SK-N-SH (cell line): ENCODE results near the gene CTPS1. TPM values are rescaled to one million over a fixed set of nuclear protein-coding genes. Genes with fewer than 3 reads are reported as not detected.

ENCODE experiments used
- CTCF ChIA-PET: fragments of 300-600, 350-600 bp; formaldehyde crosslinking; extraction: SDS; loops from one replicate; lab custom pipeline; 2021; lab: Yijun Ruan, JAX
- POLR2A ChIA-PET: fragments of 350-600 bp; sonication (Branson Sonifier 250); formaldehyde crosslinking; extraction: SDS; loops from one replicate; lab custom pipeline; 2020; ENCODE audit warnings: antibody characterized with exemption, inconsistent platforms; lab: Yijun Ruan, JAX
- DNase-seq: peaks from one replicate; pipeline ENCODE4 v3.0.0; 2012
- H2AFZ ChIP-seq: fragments of 200-600 bp; sonication (generic); 2 replicates; pipeline ENCODE4 v1.8.1; 2016; ENCODE audit warnings: antibody characterized with exemption, mild to moderate bottlenecking, low read depth
- H3F3A ChIP-seq: fragments of 200-600 bp; sonication (generic); replicated peaks from 2 replicates; pipeline ENCODE3; 2016; ENCODE audit warnings: antibody characterized with exemption, mild to moderate bottlenecking; ENCODE audit not compliant: insufficient read depth
- H3K27ac ChIP-seq, 2 experiments: fragments of 200-500 bp in 1 of 2; fragments of 200-600 bp in 1 of 2; sonication (Bioruptor generic) in 1 of 2; sonication (generic), shearing (Covaris generic) in 1 of 2; 2 replicates each; pipeline versions ENCODE4 v1.5.1 to v1.6.1; 2014 to 2016; ENCODE audit warnings: low read depth in 2 of 2, inconsistent platforms in 1 of 2, low read length in 1 of 2, mild to moderate bottlenecking in 1 of 2, mixed read lengths in 1 of 2
- H3K27me3 ChIP-seq: fragments of 200-600 bp; sonication (generic), shearing (Covaris generic); 2 replicates; pipeline ENCODE4 v1.6.1; 2016; ENCODE audit warnings: mixed run types; ENCODE audit not compliant: insufficient read depth
- H3K36me3 ChIP-seq, 2 experiments: fragments of 200-500 bp in 1 of 2; fragments of 200-600 bp in 1 of 2; sonication (Bioruptor generic) in 1 of 2; sonication (generic) in 1 of 2; replicated peaks in 1 of 2; 2 replicates each; pipeline versions ENCODE3 to v1.5.1; 2014 to 2016; ENCODE audit warnings: low read length in 1 of 2, mild to moderate bottlenecking in 1 of 2; ENCODE audit not compliant: insufficient read depth in 2 of 2, control insufficient read depth in 1 of 2
- H3K4me1 ChIP-seq, 2 experiments: fragments of 200-500 bp in 1 of 2; fragments of 200-600 bp in 1 of 2; sonication (Bioruptor generic) in 1 of 2; sonication (generic), shearing (Covaris generic) in 1 of 2; 2 replicates each; pipeline versions ENCODE4 v1.5.1 to v1.6.1; 2014 to 2016; ENCODE audit warnings: low read depth in 1 of 2, low read length in 1 of 2, mixed run types in 1 of 2; ENCODE audit not compliant: insufficient read depth in 2 of 2, control insufficient read depth in 1 of 2
- H3K4me2 ChIP-seq: fragments of 200-600 bp; sonication (generic), shearing (Covaris generic); 2 replicates; pipeline ENCODE4 v1.6.1; 2017; ENCODE audit warnings: mixed run types
- H3K4me3 ChIP-seq, 2 experiments: fragments of 200-500 bp in 1 of 2; fragments of 200-600 bp in 1 of 2; sonication (Bioruptor generic) in 1 of 2; sonication (generic), shearing (Covaris generic) in 1 of 2; 2 replicates each; pipeline versions ENCODE4 v1.5.1 to v1.8.1; 2014 to 2016; ENCODE audit warnings: low read depth in 2 of 2, inconsistent platforms in 1 of 2, low read length in 1 of 2, mild to moderate bottlenecking in 1 of 2, mixed read lengths in 1 of 2, moderate library complexity in 1 of 2
- H3K79me2 ChIP-seq: fragments of 200-600 bp; sonication (generic); 2 replicates; pipeline ENCODE4 v1.8.1; 2017; ENCODE audit warnings: mild to moderate bottlenecking; ENCODE audit not compliant: insufficient read depth
- H3K9ac ChIP-seq: fragments of 200-600 bp; sonication (generic); 2 replicates; pipeline ENCODE4 v1.6.1; 2017; ENCODE audit warnings: mixed run types
- H3K9me2 ChIP-seq: fragments of 200-600 bp; sonication (generic); 2 replicates; pipeline ENCODE4 v1.6.1; 2017; ENCODE audit warnings: mixed run types
- H3K9me3 ChIP-seq: fragments of 200-600 bp; sonication (generic); 2 replicates; pipeline ENCODE4 v1.6.1; 2017; ENCODE audit warnings: mixed run types, mild to moderate bottlenecking, moderate library complexity
- H4K20me1 ChIP-seq: fragments of 200-600 bp; sonication (generic); 2 replicates; pipeline ENCODE4 v1.6.1; 2017; ENCODE audit warnings: mild to moderate bottlenecking, mixed run types; ENCODE audit not compliant: insufficient read depth
- ELF1 ChIP-seq: IDR thresholded peaks from 2 replicates; pipeline ENCODE4 v1.4.0; 2012
- EP300 ChIP-seq, 2 experiments: IDR thresholded peaks; 2 replicates each; pipeline versions ENCODE4 v1.4.0 to v1.6.1; 2012; ENCODE audit warnings: borderline replicate concordance in 1 of 2, low read depth in 1 of 2, low read length in 1 of 2
- GABPA ChIP-seq: IDR thresholded peaks from 2 replicates; pipeline ENCODE4 v1.4.0; 2012; ENCODE audit warnings: low read depth, mild to moderate bottlenecking
- GATA2 ChIP-seq: sonication (generic); formaldehyde crosslinking; IDR thresholded peaks from 2 replicates; pipeline ENCODE4 v1.5.0; 2020; ENCODE audit warnings: mild to moderate bottlenecking, missing genetic modification reagents
- JUND ChIP-seq: IDR thresholded peaks from 2 replicates; pipeline ENCODE4 v1.4.0; 2012
- MXI1 ChIP-seq: IDR thresholded peaks from 2 replicates; pipeline ENCODE4 v1.6.1; 2012; ENCODE audit warnings: mild to moderate bottlenecking, low read depth, low read length, improper control_type of control experiment
- NFIC ChIP-seq: IDR thresholded peaks from 2 replicates; pipeline ENCODE4 v1.4.0; 2012; ENCODE audit warnings: borderline replicate concordance
- RFX5 ChIP-seq: IDR thresholded peaks from 2 replicates; pipeline ENCODE4 v1.6.1; 2012; ENCODE audit warnings: mild to moderate bottlenecking, improper control_type of control experiment, low read length
- RXRA ChIP-seq: IDR thresholded peaks from 2 replicates; pipeline ENCODE4 v1.4.0; 2012; ENCODE audit warnings: low read depth, mild to moderate bottlenecking, borderline replicate concordance
- SMC3 ChIP-seq: IDR thresholded peaks from 2 replicates; pipeline ENCODE4 v1.6.1; 2012; ENCODE audit warnings: low read depth, low read length, improper control_type of control experiment
- TCF12 ChIP-seq: IDR thresholded peaks from 2 replicates; pipeline ENCODE4 v1.4.0; 2012
- TEAD4 ChIP-seq: IDR thresholded peaks from 2 replicates; pipeline ENCODE4 v1.4.0; 2012; ENCODE audit warnings: mild to moderate bottlenecking, borderline replicate concordance; ENCODE audit not compliant: insufficient read depth
- YY1 ChIP-seq: IDR thresholded peaks from 2 replicates; pipeline ENCODE4 v1.4.0; 2012; ENCODE audit warnings: low read depth, mild to moderate bottlenecking
- WGBS: methylation state at CpG from one replicate; pipeline ENCODE4 v1.1.6; 2017; ENCODE audit warnings: low lambda C conversion rate; 5-methylcytosine and 5-hydroxymethylcytosine counted together
- polyA plus RNA-seq, 3 experiments: library from polyadenylated mRNA; depleted of rRNA; stranded (reverse); fragments of >200 nt; gene quantifications; 2 replicates each; pipeline ENCODE4 v1.2.3, GENCODE V29; 2012
- TF ChIP-seq, protein P1 (sequence below): fragments of 200-600 bp; sonication (generic); IDR thresholded peaks from 2 replicates; pipeline ENCODE4 v1.6.1; 2017; ENCODE audit warnings: antibody characterized with exemption, mild to moderate bottlenecking, moderate library complexity
- TF ChIP-seq, protein P2 (sequence below): fragments of 150-350 bp; IDR thresholded peaks from 2 replicates; pipeline ENCODE4 v1.6.1; 2016; ENCODE audit warnings: mild to moderate bottlenecking, low read depth, low read length
- TF ChIP-seq, protein P3 (sequence below): IDR thresholded peaks from 2 replicates; pipeline ENCODE4 v1.4.0; 2012; ENCODE audit warnings: low read depth, borderline replicate concordance
- TF ChIP-seq, protein P4 (sequence below): IDR thresholded peaks from 2 replicates; pipeline ENCODE4 v1.4.0; 2012; ENCODE audit warnings: low read depth, borderline replicate concordance
- TF ChIP-seq, protein P5 (sequence below): IDR thresholded peaks from 2 replicates; pipeline ENCODE4 v1.6.1; 2012; ENCODE audit warnings: mild to moderate bottlenecking, low read depth, low read length, moderate library complexity

The CTPS1 gene
- polyA plus RNA-seq, 1 of the 3 experiments (the other 2 are of a cell fraction): 34.5 TPM

DNA sequence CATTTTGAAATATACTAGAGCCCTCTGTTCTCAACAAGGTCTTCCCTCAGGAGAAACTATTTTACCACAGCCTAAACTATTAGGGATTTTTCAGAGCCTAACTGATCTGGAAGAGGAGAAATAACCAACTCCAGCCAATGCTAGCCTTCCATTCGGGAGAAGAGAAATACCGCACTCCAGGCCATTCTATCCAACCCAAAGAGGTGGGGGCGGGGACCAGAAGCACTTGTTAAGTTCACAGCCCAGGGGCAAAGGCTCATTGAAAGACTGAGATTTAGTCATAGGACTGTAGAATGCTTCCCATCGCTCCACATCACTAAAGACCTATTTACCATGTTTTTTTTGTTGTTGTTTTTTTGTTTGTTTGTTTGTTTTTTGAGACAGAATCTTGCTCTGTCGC lies 77.4 kb downstream of the CTPS1 start:
- no peaks in the 10 kb centered on the region for H3K9me2 ChIP-seq
- H3K27me3 ChIP-seq: no peaks in the 10 kb centered on the region
- ChIA-PET CTCF (interaction anchor here (1.4 kb wide), 1 partner anchor 16 kb away, joined by 3 read pairs; no protein-coding TSS in a partner anchor), POLR2A (no interaction called here)
- H3K4me1 ChIP-seq: no peaks in the 10 kb centered on the region
- H3F3A ChIP-seq: no peaks in the 10 kb centered on the region
- H3K9me3 ChIP-seq: no peaks in the 10 kb centered on the region
- peaks cover 9 to 37% of the 10 kb centered on the region in 2 experiments for H3K36me3 ChIP-seq
- H3K27ac ChIP-seq: no peak overlapping the region
- DNase-seq: no peak
- no peak overlapping the region for H3K4me3 ChIP-seq
- no peaks in the 10 kb centered on the region for H4K20me1 ChIP-seq
- H2AFZ ChIP-seq: no peak overlapping the region
- no peaks in the 10 kb centered on the region for H3K79me2 ChIP-seq
- WGBS: 98% methylated on average over 5 of the region's 5 CpGs
- H3K4me2 ChIP-seq: no peak overlapping the region
- H3K9ac ChIP-seq: no peak overlapping the region
- no peak for TF ChIP-seq SMC3
- no peak for TF ChIP-seq YY1
- TF ChIP-seq, protein P1, sequence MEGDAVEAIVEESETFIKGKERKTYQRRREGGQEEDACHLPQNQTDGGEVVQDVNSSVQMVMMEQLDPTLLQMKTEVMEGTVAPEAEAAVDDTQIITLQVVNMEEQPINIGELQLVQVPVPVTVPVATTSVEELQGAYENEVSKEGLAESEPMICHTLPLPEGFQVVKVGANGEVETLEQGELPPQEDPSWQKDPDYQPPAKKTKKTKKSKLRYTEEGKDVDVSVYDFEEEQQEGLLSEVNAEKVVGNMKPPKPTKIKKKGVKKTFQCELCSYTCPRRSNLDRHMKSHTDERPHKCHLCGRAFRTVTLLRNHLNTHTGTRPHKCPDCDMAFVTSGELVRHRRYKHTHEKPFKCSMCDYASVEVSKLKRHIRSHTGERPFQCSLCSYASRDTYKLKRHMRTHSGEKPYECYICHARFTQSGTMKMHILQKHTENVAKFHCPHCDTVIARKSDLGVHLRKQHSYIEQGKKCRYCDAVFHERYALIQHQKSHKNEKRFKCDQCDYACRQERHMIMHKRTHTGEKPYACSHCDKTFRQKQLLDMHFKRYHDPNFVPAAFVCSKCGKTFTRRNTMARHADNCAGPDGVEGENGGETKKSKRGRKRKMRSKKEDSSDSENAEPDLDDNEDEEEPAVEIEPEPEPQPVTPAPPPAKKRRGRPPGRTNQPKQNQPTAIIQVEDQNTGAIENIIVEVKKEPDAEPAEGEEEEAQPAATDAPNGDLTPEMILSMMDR: no peak
- TF ChIP-seq RFX5: no peak
- TF ChIP-seq, protein P2, sequence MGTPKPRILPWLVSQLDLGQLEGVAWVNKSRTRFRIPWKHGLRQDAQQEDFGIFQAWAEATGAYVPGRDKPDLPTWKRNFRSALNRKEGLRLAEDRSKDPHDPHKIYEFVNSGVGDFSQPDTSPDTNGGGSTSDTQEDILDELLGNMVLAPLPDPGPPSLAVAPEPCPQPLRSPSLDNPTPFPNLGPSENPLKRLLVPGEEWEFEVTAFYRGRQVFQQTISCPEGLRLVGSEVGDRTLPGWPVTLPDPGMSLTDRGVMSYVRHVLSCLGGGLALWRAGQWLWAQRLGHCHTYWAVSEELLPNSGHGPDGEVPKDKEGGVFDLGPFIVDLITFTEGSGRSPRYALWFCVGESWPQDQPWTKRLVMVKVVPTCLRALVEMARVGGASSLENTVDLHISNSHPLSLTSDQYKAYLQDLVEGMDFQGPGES: no peak
- TF ChIP-seq RXRA: no peak
- TF ChIP-seq, protein P3, sequence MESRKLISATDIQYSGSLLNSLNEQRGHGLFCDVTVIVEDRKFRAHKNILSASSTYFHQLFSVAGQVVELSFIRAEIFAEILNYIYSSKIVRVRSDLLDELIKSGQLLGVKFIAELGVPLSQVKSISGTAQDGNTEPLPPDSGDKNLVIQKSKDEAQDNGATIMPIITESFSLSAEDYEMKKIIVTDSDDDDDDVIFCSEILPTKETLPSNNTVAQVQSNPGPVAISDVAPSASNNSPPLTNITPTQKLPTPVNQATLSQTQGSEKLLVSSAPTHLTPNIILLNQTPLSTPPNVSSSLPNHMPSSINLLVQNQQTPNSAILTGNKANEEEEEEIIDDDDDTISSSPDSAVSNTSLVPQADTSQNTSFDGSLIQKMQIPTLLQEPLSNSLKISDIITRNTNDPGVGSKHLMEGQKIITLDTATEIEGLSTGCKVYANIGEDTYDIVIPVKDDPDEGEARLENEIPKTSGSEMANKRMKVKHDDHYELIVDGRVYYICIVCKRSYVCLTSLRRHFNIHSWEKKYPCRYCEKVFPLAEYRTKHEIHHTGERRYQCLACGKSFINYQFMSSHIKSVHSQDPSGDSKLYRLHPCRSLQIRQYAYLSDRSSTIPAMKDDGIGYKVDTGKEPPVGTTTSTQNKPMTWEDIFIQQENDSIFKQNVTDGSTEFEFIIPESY: no peak
- TF ChIP-seq, protein P4, sequence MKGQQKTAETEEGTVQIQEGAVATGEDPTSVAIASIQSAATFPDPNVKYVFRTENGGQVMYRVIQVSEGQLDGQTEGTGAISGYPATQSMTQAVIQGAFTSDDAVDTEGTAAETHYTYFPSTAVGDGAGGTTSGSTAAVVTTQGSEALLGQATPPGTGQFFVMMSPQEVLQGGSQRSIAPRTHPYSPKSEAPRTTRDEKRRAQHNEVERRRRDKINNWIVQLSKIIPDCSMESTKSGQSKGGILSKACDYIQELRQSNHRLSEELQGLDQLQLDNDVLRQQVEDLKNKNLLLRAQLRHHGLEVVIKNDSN: no peak
- TF ChIP-seq, protein P5, sequence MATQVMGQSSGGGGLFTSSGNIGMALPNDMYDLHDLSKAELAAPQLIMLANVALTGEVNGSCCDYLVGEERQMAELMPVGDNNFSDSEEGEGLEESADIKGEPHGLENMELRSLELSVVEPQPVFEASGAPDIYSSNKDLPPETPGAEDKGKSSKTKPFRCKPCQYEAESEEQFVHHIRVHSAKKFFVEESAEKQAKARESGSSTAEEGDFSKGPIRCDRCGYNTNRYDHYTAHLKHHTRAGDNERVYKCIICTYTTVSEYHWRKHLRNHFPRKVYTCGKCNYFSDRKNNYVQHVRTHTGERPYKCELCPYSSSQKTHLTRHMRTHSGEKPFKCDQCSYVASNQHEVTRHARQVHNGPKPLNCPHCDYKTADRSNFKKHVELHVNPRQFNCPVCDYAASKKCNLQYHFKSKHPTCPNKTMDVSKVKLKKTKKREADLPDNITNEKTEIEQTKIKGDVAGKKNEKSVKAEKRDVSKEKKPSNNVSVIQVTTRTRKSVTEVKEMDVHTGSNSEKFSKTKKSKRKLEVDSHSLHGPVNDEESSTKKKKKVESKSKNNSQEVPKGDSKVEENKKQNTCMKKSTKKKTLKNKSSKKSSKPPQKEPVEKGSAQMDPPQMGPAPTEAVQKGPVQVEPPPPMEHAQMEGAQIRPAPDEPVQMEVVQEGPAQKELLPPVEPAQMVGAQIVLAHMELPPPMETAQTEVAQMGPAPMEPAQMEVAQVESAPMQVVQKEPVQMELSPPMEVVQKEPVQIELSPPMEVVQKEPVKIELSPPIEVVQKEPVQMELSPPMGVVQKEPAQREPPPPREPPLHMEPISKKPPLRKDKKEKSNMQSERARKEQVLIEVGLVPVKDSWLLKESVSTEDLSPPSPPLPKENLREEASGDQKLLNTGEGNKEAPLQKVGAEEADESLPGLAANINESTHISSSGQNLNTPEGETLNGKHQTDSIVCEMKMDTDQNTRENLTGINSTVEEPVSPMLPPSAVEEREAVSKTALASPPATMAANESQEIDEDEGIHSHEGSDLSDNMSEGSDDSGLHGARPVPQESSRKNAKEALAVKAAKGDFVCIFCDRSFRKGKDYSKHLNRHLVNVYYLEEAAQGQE: no peak
- TF ChIP-seq MXI1: no peak
- no peak for TF ChIP-seq NFIC
- no peak for TF ChIP-seq TEAD4
- no peak for TF ChIP-seq GABPA
- TF ChIP-seq ELF1: no peak
- no peak for TF ChIP-seq TCF12
- no peak for TF ChIP-seq EP300 (IDR thresholded peaks at IDR 0.05; ENCODE audit: borderline replicate concordance in 1 of 2, low read depth in 1 of 2, low read length in 1 of 2)
- TF ChIP-seq JUND: no peak
- no peak for TF ChIP-seq GATA2 (CRISPR knock-in tag)
- TF ChIP-seq, all 33 proteins: peak for 0
